GM12878 (cell line): ENCODE results near the gene MAP3K5. TPM values are rescaled to one million over a fixed set of nuclear protein-coding genes. Genes with fewer than 3 reads are reported as not detected.

Experiments
- ATAC-seq: fragments of 200-7000 bp; cut with Tn5 transposase; 3 replicates; pipeline ENCODE4 v1.9.1; 2020; ENCODE audit warnings: mild to moderate bottlenecking, moderate library complexity
- BruUV-seq: library from RNA; stranded (reverse); fragments of 400-500 nt; replicated peaks from 2 replicates; lab custom pipeline; 2021; lab: Mats Ljungman, UMichigan
- CTCF ChIA-PET: fragments of 300-600 bp; sonication (Branson Sonifier 250); formaldehyde crosslinking; extraction: SDS; loops from one replicate; lab custom pipeline; 2021; ENCODE audit warnings: inconsistent platforms; lab: Yijun Ruan, JAX
- POLR2A ChIA-PET: fragments of 350-600 bp; formaldehyde crosslinking; extraction: SDS; loops from one replicate; lab custom pipeline; 2021; ENCODE audit warnings: inconsistent platforms; lab: Charles Lee
- RAD21 ChIA-PET: fragments of 300-600 bp; sonication (Branson Sonifier 250); formaldehyde crosslinking; loops from one replicate; lab custom pipeline; 2023; ENCODE audit warnings: antibody characterized with exemption; ENCODE audit not compliant: unreplicated experiment; lab: Charles Lee
- SMC1A ChIA-PET: fragments of 300-600 bp; sonication (Branson Sonifier 250); formaldehyde crosslinking; loops from one replicate; lab custom pipeline; 2023; ENCODE audit not compliant: unreplicated experiment, uncharacterized antibody; lab: Charles Lee
- DNase-seq: peaks from one replicate; pipeline ENCODE4 v3.0.0-alpha.2; 2011; ENCODE audit warnings: low read depth, low spot score
- FAIRE-seq: peaks from 3 replicates; lab custom pipeline; 2011; peaks lifted over from hg19 to GRCh38; lab: Jason Lieb, UNC
- H2AFZ ChIP-seq: 2 replicates; pipeline ENCODE4 v1.6.0; 2011; ENCODE audit warnings: low read depth, low read length, control low read depth; ENCODE audit not compliant: control insufficient read depth
- H3K27ac ChIP-seq: 2 replicates; pipeline ENCODE4 v1.5.1; 2011; ENCODE audit warnings: control low read depth; ENCODE audit not compliant: control insufficient read depth, insufficient read depth
- H3K27me3 ChIP-seq, 2 experiments: replicated peaks in 1 of 2; 2 replicates each; pipeline versions ENCODE4 v1.6.0 to v1.6.1; 2011; ENCODE audit warnings: low read length in 1 of 2; ENCODE audit not compliant: control insufficient read depth in 2 of 2, insufficient read depth in 2 of 2
- H3K36me3 ChIP-seq, 2 experiments: 2 replicates each; pipeline ENCODE4 v1.5.1; 2011; ENCODE audit warnings: low read length in 1 of 2; ENCODE audit not compliant: control insufficient read depth in 2 of 2, insufficient read depth in 2 of 2
- H3K4me1 ChIP-seq: 2 replicates; pipeline ENCODE4 v1.6.1; 2011; ENCODE audit warnings: mild to moderate bottlenecking, low read length, moderate library complexity, mixed read lengths; ENCODE audit not compliant: control insufficient read depth, insufficient read depth
- H3K4me2 ChIP-seq: 2 replicates; pipeline ENCODE4 v1.6.0; 2011; ENCODE audit warnings: control low read depth; ENCODE audit not compliant: control insufficient read depth, insufficient read depth
- H3K4me3 ChIP-seq: fragments of 200-600 bp; sonication (generic); 2 replicates; pipeline ENCODE4 v1.5.1; 2016
- H3K79me2 ChIP-seq: 2 replicates; pipeline ENCODE4 v1.6.0; 2011; ENCODE audit warnings: low read length; ENCODE audit not compliant: control insufficient read depth, insufficient read depth
- H3K9ac ChIP-seq: 2 replicates; pipeline ENCODE4 v1.8.0; 2011; ENCODE audit warnings: low read length, control low read depth, mixed read lengths; ENCODE audit not compliant: control insufficient read depth, insufficient read depth
- H3K9me3 ChIP-seq: replicated peaks from 3 replicates; pipeline ENCODE4 v1.5.1; 2011; ENCODE audit warnings: mild to moderate bottlenecking, low read length; ENCODE audit not compliant: control insufficient read depth, insufficient read depth
- H4K20me1 ChIP-seq: 2 replicates; pipeline ENCODE4 v1.6.0; 2011; ENCODE audit not compliant: control insufficient read depth, insufficient read depth
- EZH2 ChIP-seq: IDR thresholded peaks from 2 replicates; pipeline ENCODE4 v1.6.1; 2012; ENCODE audit warnings: low read depth, mild to moderate bottlenecking, control low read depth, inconsistent platforms, low read length, borderline replicate concordance; ENCODE audit not compliant: control insufficient read depth
- FOXK2 ChIP-seq: fragments of 450-650 bp; IDR thresholded peaks from 2 replicates; pipeline ENCODE4 v1.6.1; 2017; ENCODE audit warnings: mild to moderate bottlenecking, moderate library complexity
- GATAD2B ChIP-seq: fragments of 450-650 bp; conservative IDR thresholded peaks from 2 replicates; pipeline ENCODE4 v1.6.1; 2017; ENCODE audit warnings: low read depth, mild to moderate bottlenecking, moderate library complexity
- KAT2A ChIP-seq: conservative IDR thresholded peaks from 2 replicates; pipeline ENCODE4 v1.6.1; 2011; ENCODE audit warnings: low read depth, low read length; ENCODE audit not compliant: control insufficient read depth
- MYB ChIP-seq: fragments of 150-350 bp; IDR thresholded peaks from 2 replicates; pipeline ENCODE4 v1.6.1; 2014; ENCODE audit warnings: mild to moderate bottlenecking, low read depth, low read length, borderline replicate concordance
- NR2F1 ChIP-seq: fragments of 450-650 bp; conservative IDR thresholded peaks from 2 replicates; pipeline ENCODE4 v1.6.1; 2017; ENCODE audit warnings: mild to moderate bottlenecking
- RELB ChIP-seq: fragments of 450-650 bp; IDR thresholded peaks from 2 replicates; pipeline ENCODE4 v1.6.1; 2017; ENCODE audit warnings: low read depth, mild to moderate bottlenecking, moderate library complexity
- REST ChIP-seq: IDR thresholded peaks from 2 replicates; pipeline ENCODE4 v1.6.1; 2012; ENCODE audit warnings: mild to moderate bottlenecking, low read depth, low read length
- ZBTB40 ChIP-seq: fragments of 450-650 bp; IDR thresholded peaks from 2 replicates; pipeline ENCODE4 v1.6.1; 2016; ENCODE audit warnings: mild to moderate bottlenecking, moderate library complexity, borderline replicate concordance
- ZSCAN29 ChIP-seq: fragments of 450-650 bp; IDR thresholded peaks from 2 replicates; pipeline ENCODE4 v1.6.1; 2017; ENCODE audit warnings: mild to moderate bottlenecking, moderate library complexity
- in situ Hi-C: fragments of 300-500 bp; cut with MboI; formaldehyde crosslinking; loops from 9 replicates; pipeline ENCODE4 v1.14.3; 2018; ENCODE audit warnings: mixed read lengths
- intact Hi-C: fragments of 100-400 bp; cut with micrococcal nuclease; formaldehyde crosslinking; loops from one replicate; pipeline ENCODE4 v1.14.2; 2022; ENCODE audit not compliant: unreplicated experiment
- polyA plus RNA-seq, 11 experiments: library from polyadenylated mRNA; depleted of rRNA in 4 of 11; unstranded in 6 of 11; stranded (reverse) in 5 of 11; fragments of >200 nt; fragmentation: Nextera tagmentation in 4 of 11; fragmentation: Illumina TruSeq in 1 of 11; extraction: Ambion mirVana in 4 of 11; extraction: Trizol in 1 of 11; gene quantifications; 1 replicate in 1 of 11; 2 replicates in 10 of 11; pipeline versions ENCODE4 v1.2.1 to v1.2.3, GENCODE V29; 2011 to 2016; ENCODE audit warnings: inconsistent platforms in 2 of 11, missing spikeins in 2 of 11, low read depth in 1 of 11
- total RNA-seq, 4 experiments: library from RNA; depleted of rRNA in 3 of 4; stranded (reverse); fragments of >200 nt in 3 of 4; fragmentation: Illumina TruSeq in 1 of 4; extraction: Trizol in 1 of 4; gene quantifications; 2 replicates each; pipeline versions ENCODE4 v1.2.1 to v1.2.3, GENCODE V29; 2013 to 2021
- TF ChIP-seq, protein P1 (sequence below): fragments of 450-650 bp; IDR thresholded peaks from 2 replicates; pipeline ENCODE4 v1.6.1; 2018; ENCODE audit warnings: mild to moderate bottlenecking, low read depth, moderate library complexity; ENCODE audit not compliant: partially characterized antibody

Gene MAP3K5
- total and polyA plus RNA-seq, 10 of the 15 experiments (the other 5 are each of a cell fraction or from before 2014, with no cell fraction given), result 5.4 to 34.3 (median 26.4) TPM

GRCh38 chr6:136673571-136673970, 118.7 kb downstream of the MAP3K5 start:
- no peaks in the 10 kb centered on the region for H3K27me3 ChIP-seq
- no peak overlapping the region for H3K9ac ChIP-seq
- H3K9me3 ChIP-seq, result no peaks in the 10 kb centered on the region
- no peaks in the 10 kb centered on the region for H4K20me1 ChIP-seq
- no peak for FAIRE-seq
- no peak for ATAC-seq
- DNase-seq, result no peak
- no TSS peak for BruUV-seq
- H3K4me3 ChIP-seq, result no peak overlapping the region
- ChIA-PET CTCF (interaction anchor here (1.6 kb wide), 1 partner anchor 29 kb away, joined by 5 read pairs; no protein-coding TSS in a partner anchor), SMC1A (interaction anchor here (0.6 to 2.0 kb wide), 4 partner anchors 9 to 91 kb away, joined by 3 to 7 read pairs (median 4); no protein-coding TSS in a partner anchor), POLR2A (interaction anchor here (0.7 kb wide), 1 partner anchor 44 kb away, joined by 3 read pairs; no protein-coding TSS in a partner anchor), RAD21 (interaction anchor here (2.3 kb wide), 1 partner anchor 119 kb away, joined by 8 read pairs; the partner anchor contains the start of gene MAP3K5)
- no peaks in the 10 kb centered on the region; the same call in none of the 2 replicates for H3K79me2 ChIP-seq
- H3K27ac ChIP-seq, result no peak overlapping the region
- no peak overlapping the region for H3K4me2 ChIP-seq
- H2AFZ ChIP-seq, result no peak overlapping the region
- intact Hi-C loops, result no loop called here
- in situ Hi-C loops, result no loop called here
- H3K4me1 ChIP-seq, result no peaks in the 10 kb centered on the region
- peaks cover 2 to 12% of the 10 kb centered on the region in 2 experiments; a peak in 2 of 4 replicates for H3K36me3 ChIP-seq
- TF ChIP-seq EZH2 (no peak), REST (no peak), FOXK2 (no peak), NR2F1 (no peak), RELB (no peak), ZBTB40 (no peak), GATAD2B (no peak), KAT2A (no peak), ZSCAN29 (no peak), MYB (no peak)
- TF ChIP-seq, protein P1, sequence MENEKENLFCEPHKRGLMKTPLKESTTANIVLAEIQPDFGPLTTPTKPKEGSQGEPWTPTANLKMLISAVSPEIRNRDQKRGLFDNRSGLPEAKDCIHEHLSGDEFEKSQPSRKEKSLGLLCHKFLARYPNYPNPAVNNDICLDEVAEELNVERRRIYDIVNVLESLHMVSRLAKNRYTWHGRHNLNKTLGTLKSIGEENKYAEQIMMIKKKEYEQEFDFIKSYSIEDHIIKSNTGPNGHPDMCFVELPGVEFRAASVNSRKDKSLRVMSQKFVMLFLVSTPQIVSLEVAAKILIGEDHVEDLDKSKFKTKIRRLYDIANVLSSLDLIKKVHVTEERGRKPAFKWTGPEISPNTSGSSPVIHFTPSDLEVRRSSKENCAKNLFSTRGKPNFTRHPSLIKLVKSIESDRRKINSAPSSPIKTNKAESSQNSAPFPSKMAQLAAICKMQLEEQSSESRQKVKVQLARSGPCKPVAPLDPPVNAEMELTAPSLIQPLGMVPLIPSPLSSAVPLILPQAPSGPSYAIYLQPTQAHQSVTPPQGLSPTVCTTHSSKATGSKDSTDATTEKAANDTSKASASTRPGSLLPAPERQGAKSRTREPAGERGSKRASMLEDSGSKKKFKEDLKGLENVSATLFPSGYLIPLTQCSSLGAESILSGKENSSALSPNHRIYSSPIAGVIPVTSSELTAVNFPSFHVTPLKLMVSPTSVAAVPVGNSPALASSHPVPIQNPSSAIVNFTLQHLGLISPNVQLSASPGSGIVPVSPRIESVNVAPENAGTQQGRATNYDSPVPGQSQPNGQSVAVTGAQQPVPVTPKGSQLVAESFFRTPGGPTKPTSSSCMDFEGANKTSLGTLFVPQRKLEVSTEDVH, result no peak
